Mucosa of descending colon (tissue), 3 donors: ENCODE data around the gene MORN5. TPM values are rescaled to one million over a fixed set of nuclear protein-coding genes. Genes with fewer than 3 reads are reported as not detected.
A peak's percentile ranks its signal among the peaks of the same experiment; 100 is the strongest.

Experiments
- ATAC-seq: fragments of 200-7000 bp; cut with Tn5 transposase; one replicate; pipeline ENCODE4 v1.9.1; 2020; ENCODE audit warnings: mild to moderate bottlenecking, moderate library complexity
- DNase-seq, 3 donors: peaks; one replicate each; pipeline ENCODE4 v3.0.0-alpha.2; 2020
- H3K36me3 ChIP-seq: fragments of 200-600 bp; one replicate; pipeline ENCODE4 v1.8.0; 2021; ENCODE audit warnings: low read depth, mild to moderate bottlenecking
- H3K4me1 ChIP-seq: fragments of 200-600 bp; one replicate; pipeline ENCODE4 v1.8.0; 2021; ENCODE audit warnings: low read depth, mild to moderate bottlenecking
- H3K4me3 ChIP-seq: fragments of 200-600 bp; one replicate; pipeline ENCODE4 v1.8.0; 2021; ENCODE audit warnings: mild to moderate bottlenecking
- H3K9me3 ChIP-seq: fragments of 200-600 bp; one replicate; pipeline ENCODE4 v1.8.0; 2021; ENCODE audit warnings: mild to moderate bottlenecking
- CTCF ChIP-seq: fragments of 200-600 bp; IDR thresholded peaks from one replicate; pipeline ENCODE4 v1.8.0; 2022; ENCODE audit warnings: antibody characterized with exemption, mild to moderate bottlenecking
- intact Hi-C, 2 donors: fragments of 100-400 bp; cut with DNase I in 1 of 2; cut with micrococcal nuclease in 1 of 2; formaldehyde crosslinking; loops; one replicate each; pipeline versions ENCODE4 v1.11.0 to v1.11.1; 2022; cut with DNase I, micrococcal nuclease
- total RNA-seq, 3 donors: library from RNA; stranded (reverse); fragmentation: NEBNext Ultra II Directional in 2 of 3; extraction: Animal tissue kit (Norgen Biotek cat#: 25700) in 2 of 3; gene quantifications; one replicate each; pipeline versions ENCODE4 v1.2.1 to v1.2.4, GENCODE V29; 2021 to 2023
- donor health status: DM: no; HTN: no; CAD: no; lungs with moderate emphysema.
- donor health status: DM: no; HTN: no; CAD: no.
- donor health status: DM: no; HTN: yes; CAD: no.

MORN5 gene
- total RNA-seq, 3 donors from 2014 or later, result 1.6 to 21.2 TPM; not detected in 1

GRCh38 chr9:122201641-122202040 is 41.9 kb downstream of the MORN5 start:
- ATAC-seq, result no peak
- H3K4me1 ChIP-seq, result no peaks in the 10 kb centered on the region
- no peak for DNase-seq
- no peaks in the 10 kb centered on the region for H3K36me3 ChIP-seq
- H3K4me3 ChIP-seq, result no peak overlapping the region
- no peaks in the 10 kb centered on the region for H3K9me3 ChIP-seq
- TF ChIP-seq CTCF, result no peak
- intact Hi-C loops, result no loop called here

GRCh38 chr9:122202111-122202510 is 42.4 kb downstream of the MORN5 start:
- Histone ChIP-seq H3K4me3 (no peak overlapping the region), H3K36me3 (no peaks in the 10 kb centered on the region), H3K4me1 (no peaks in the 10 kb centered on the region), H3K9me3 (no peaks in the 10 kb centered on the region)
- no peak for TF ChIP-seq CTCF
- DNase-seq, result no peak
- intact Hi-C loops, result no loop called here
- peak; percentile 14 for ATAC-seq

GRCh38 chr9:122204055-122204454 is 44.3 kb downstream of the MORN5 start:
- Histone ChIP-seq H3K36me3 (no peaks in the 10 kb centered on the region), H3K9me3 (no peaks in the 10 kb centered on the region), H3K4me3 (no peak overlapping the region), H3K4me1 (no peaks in the 10 kb centered on the region)
- intact Hi-C loops, result no loop called here
- ATAC-seq, result no peak
- no peak for DNase-seq
- TF ChIP-seq CTCF, result no peak

- TF ChIP-seq CTCF, result no peak
- ATAC-seq (no peak), DNase-seq (no peak)
- Histone ChIP-seq H3K4me3 (no peak overlapping the region), H3K36me3 (no peaks in the 10 kb centered on the region), H3K4me1 (no peaks in the 10 kb centered on the region), H3K9me3 (no peaks in the 10 kb centered on the region)
- intact Hi-C loops, result no loop called here
These were observed 44.8 kb downstream of the MORN5 start for GRCh38 chr9:122204491-122204890.

GRCh38 chr9:122205176-122205575 is 45.5 kb downstream of the MORN5 start:
- H3K4me3 ChIP-seq, result no peak overlapping the region
- intact Hi-C loops, result no loop called here
- H3K4me1 ChIP-seq, result no peaks in the 10 kb centered on the region
- no peak for ATAC-seq
- DNase-seq, result no peak
- TF ChIP-seq CTCF, result no peak
- no peaks in the 10 kb centered on the region for H3K36me3 ChIP-seq
- H3K9me3 ChIP-seq, result no peaks in the 10 kb centered on the region
